DOHH2 (cell line): ENCODE data around the gene CNGB1.

ENCODE experiments used
- H3F3A ChIP-seq: fragments of 200-600 bp; sonication (generic), shearing (Covaris generic); 2 replicates; pipeline ENCODE4 v1.6.0; 2016; ENCODE audit warnings: antibody characterized with exemption, mild to moderate bottlenecking; ENCODE audit not compliant: control insufficient read depth, insufficient read depth
- H3K27ac ChIP-seq: fragments of 200-600 bp; sonication (generic); 2 replicates; pipeline ENCODE4 v1.5.1; 2014; ENCODE audit warnings: low read depth, mild to moderate bottlenecking, low read length, moderate library complexity
- H3K27me3 ChIP-seq: fragments of 200-600 bp; sonication (generic); 2 replicates; pipeline ENCODE4 v1.6.1; 2014; ENCODE audit warnings: mild to moderate bottlenecking, low read length, mixed read lengths; ENCODE audit not compliant: control insufficient read depth
- H3K36me3 ChIP-seq: fragments of 200-600 bp; sonication (generic); 2 replicates; pipeline ENCODE4 v1.6.1; 2014; ENCODE audit warnings: mild to moderate bottlenecking, low read length, moderate library complexity, mixed read lengths; ENCODE audit not compliant: control insufficient read depth
- H3K4me1 ChIP-seq: fragments of 200-600 bp; sonication (generic); 2 replicates; pipeline ENCODE4 v1.6.1; 2014; ENCODE audit warnings: mild to moderate bottlenecking, low read length, mixed read lengths; ENCODE audit not compliant: control insufficient read depth
- H3K4me2 ChIP-seq: fragments of 200-600 bp; sonication (generic); 2 replicates; pipeline ENCODE4 v1.6.0; 2014; ENCODE audit warnings: mild to moderate bottlenecking, low read length, moderate library complexity
- H3K4me3 ChIP-seq: fragments of 200-600 bp; sonication (generic); 2 replicates; pipeline ENCODE4 v1.5.1; 2014; ENCODE audit warnings: mild to moderate bottlenecking, low read length, mixed read lengths
- H3K79me2 ChIP-seq: fragments of 200-600 bp; sonication (generic); 2 replicates; pipeline ENCODE4 v1.6.1; 2014; ENCODE audit warnings: mild to moderate bottlenecking, low read length, mixed read lengths; ENCODE audit not compliant: control insufficient read depth
- H3K9me2 ChIP-seq: fragments of 200-600 bp; sonication (generic); replicated peaks from 2 replicates; pipeline ENCODE4 v1.6.1; 2014; ENCODE audit warnings: mild to moderate bottlenecking, low read length, mixed read lengths; ENCODE audit not compliant: control insufficient read depth
- H3K9me3 ChIP-seq: fragments of 200-600 bp; sonication (generic); 2 replicates; pipeline ENCODE4 v1.6.1; 2014; ENCODE audit warnings: antibody characterized with exemption, low read length, mixed read lengths; ENCODE audit not compliant: control insufficient read depth, insufficient read depth
- H4K20me1 ChIP-seq: fragments of 200-600 bp; sonication (generic); 2 replicates; pipeline ENCODE4 v1.6.0; 2014; ENCODE audit warnings: low read depth, mild to moderate bottlenecking, antibody characterized with exemption, low read length, moderate library complexity; ENCODE audit not compliant: control insufficient read depth, insufficient read depth
- CTCF ChIP-seq: fragments of 200-600 bp; sonication (generic); IDR thresholded peaks from one replicate; pipeline ENCODE4 v1.5.1; 2014; ENCODE audit warnings: antibody characterized with exemption, mild to moderate bottlenecking, low read depth, low read length; ENCODE audit not compliant: poor library complexity, severe bottlenecking
- EZH2phosphoT487 ChIP-seq: fragments of 200-600 bp; sonication (generic); IDR thresholded peaks from 2 replicates; pipeline ENCODE4 v1.6.1; 2017; ENCODE audit warnings: borderline replicate concordance, mild to moderate bottlenecking, antibody characterized with exemption, low read length, moderate library complexity, mixed read lengths

CNGB1 gene

GRCh38 chr16:57844416-57845030 lies 126.4 kb downstream of the CNGB1 start:
- Histone ChIP-seq H3K9me3 (no peaks in the 10 kb centered on the region), H3F3A (no peaks in the 10 kb centered on the region), H3K27me3 (peaks cover 9% of the 10 kb centered on the region), H3K79me2 (no peaks in the 10 kb centered on the region), H3K36me3 (no peaks in the 10 kb centered on the region), H4K20me1 (no peaks in the 10 kb centered on the region), H3K4me1 (no peaks in the 10 kb centered on the region), H3K4me2 (no peak overlapping the region), H3K27ac (no peak overlapping the region), H3K9me2 (no peaks in the 10 kb centered on the region), H3K4me3 (no peak overlapping the region)
- TF ChIP-seq CTCF (no peak), EZH2phosphoT487 (no peak)

- Histone ChIP-seq H3K9me3 (no peaks in the 10 kb centered on the region), H3K9me2 (no peaks in the 10 kb centered on the region), H4K20me1 (no peaks in the 10 kb centered on the region), H3K36me3 (no peaks in the 10 kb centered on the region), H3K4me3 (no peak overlapping the region), H3K79me2 (no peaks in the 10 kb centered on the region), H3K27ac (no peak overlapping the region), H3K4me1 (no peaks in the 10 kb centered on the region), H3K27me3 (peaks cover 3% of the 10 kb centered on the region), H3F3A (no peaks in the 10 kb centered on the region), H3K4me2 (no peak overlapping the region)
- TF ChIP-seq CTCF (no peak), EZH2phosphoT487 (no peak)
These were observed 127.5 kb downstream of the CNGB1 start for GRCh38 chr16:57843400-57843799.

GRCh38 chr16:57842601-57843000 lies 128.3 kb downstream of the CNGB1 start:
- H3K27me3 ChIP-seq = no peaks in the 10 kb centered on the region
- no peak overlapping the region for H3K27ac ChIP-seq
- no peaks in the 10 kb centered on the region for H4K20me1 ChIP-seq
- H3F3A ChIP-seq = no peaks in the 10 kb centered on the region
- no peaks in the 10 kb centered on the region for H3K79me2 ChIP-seq
- no peak overlapping the region for H3K4me3 ChIP-seq
- no peaks in the 10 kb centered on the region for H3K9me3 ChIP-seq
- no peak for TF ChIP-seq EZH2phosphoT487
- TF ChIP-seq CTCF = no peak
- no peaks in the 10 kb centered on the region for H3K4me1 ChIP-seq
- no peak overlapping the region for H3K4me2 ChIP-seq
- no peaks in the 10 kb centered on the region for H3K36me3 ChIP-seq
- no peaks in the 10 kb centered on the region for H3K9me2 ChIP-seq
